Activated CD4-positive, alpha-beta T cell treated with anti-CD3 and anti-CD28 coated beads for 48 hours (primary cell): Measurements from ENCODE around the gene LCN1.
A peak's percentile ranks its signal among the peaks of the same experiment; 100 is the strongest.

ENCODE experiments used
- DNase-seq: peaks from one replicate; pipeline ENCODE4 v3.0.0-alpha.2; 2020

LCN1 gene

DNA sequence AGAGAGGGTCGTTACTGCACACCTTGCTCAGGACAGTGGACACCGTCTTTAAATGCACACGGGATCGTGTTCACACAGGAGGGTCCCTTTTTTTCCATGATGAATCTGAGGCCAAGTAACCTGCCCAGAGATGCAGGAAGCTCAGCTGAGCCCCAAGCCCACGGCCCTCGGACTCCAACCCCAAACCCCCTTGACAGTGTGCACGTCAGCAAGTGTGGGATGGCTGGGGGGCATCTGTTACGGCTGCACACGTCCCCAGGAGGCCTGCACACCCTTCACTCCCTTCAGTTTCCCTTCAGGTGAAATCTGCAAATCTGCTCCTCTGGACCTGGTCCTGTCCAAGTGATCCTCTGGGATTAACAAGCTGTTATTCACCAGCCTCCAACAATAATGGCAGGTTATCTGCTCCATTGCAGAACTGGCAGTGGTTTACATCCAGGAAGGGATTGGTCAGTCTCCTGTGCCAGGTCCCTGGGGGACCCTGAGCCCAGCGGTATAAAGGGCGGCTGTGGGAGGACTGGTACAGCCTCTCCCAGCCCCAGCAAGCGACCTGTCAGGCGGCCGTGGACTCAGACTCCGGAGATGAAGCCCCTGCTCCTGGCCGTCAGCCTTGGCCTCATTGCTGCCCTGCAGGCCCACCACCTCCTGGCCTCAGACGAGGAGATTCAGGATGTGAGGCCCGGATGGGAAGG, at the start of gene LCN1:
Gene LCN1, plus strand, starts transcription at position 525 of the 692 bp plus-strand sequence. Its CDS starts 58 bp downstream, at position 583.
- DNase-seq, result no peak

- no peak for DNase-seq
Measured at GRCh38 chr9:135471791-135472640, 49.2 kb upstream of the LCN1 start.

GRCh38 chr9:135473972-135474543, 47.2 kb upstream of the LCN1 start:
- no peak for DNase-seq

GRCh38 chr9:135474915-135475314, 46.3 kb upstream of the LCN1 start:
- DNase-seq, result peak; percentile 26

GRCh38 chr9:135476561-135477355, 44.5 kb upstream of the LCN1 start:
- DNase-seq, result no peak

GRCh38 chr9:135478191-135478590, 43.0 kb upstream of the LCN1 start:
- no peak for DNase-seq

DNA sequence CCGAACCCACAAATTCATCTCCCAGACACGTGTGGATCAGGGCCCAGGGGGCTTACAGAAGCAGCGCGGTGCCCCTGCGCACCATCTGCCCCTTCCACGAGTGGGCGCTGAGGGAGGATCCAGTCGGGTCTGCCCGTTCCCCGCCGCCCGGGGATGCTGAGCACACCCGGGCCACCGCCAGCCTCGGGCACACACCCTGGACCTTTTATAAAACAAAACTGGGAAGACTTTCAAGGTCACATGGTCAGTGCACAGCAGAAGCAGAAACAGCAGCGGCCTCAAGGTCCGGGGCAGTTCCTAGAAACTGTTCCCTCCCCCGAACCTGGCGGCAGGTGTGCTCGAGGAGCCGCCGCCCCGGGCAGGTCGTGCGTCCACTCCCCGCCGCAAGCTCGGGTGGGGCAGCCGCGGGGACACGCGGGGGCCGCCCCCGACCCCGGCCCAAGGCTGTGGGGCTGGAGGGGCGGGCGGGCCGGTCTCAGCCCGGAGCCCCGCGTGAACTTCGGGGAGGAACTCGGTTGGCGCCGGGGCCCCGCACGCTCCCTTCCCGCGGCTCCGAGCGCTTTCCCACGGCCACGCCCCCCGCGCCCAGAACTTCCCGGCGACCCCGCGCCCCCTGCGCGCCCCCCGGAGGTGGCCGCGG, 42.3 kb upstream of the LCN1 start:
- DNase-seq, result no peak

- DNase-seq, result no peak
Measured at GRCh38 chr9:135479469-135480052, 41.7 kb upstream of the LCN1 start, which contains the start of gene PPP1R26. Gene PPP1R26, plus strand, starts transcription at chr9:135479782. Its CDS starts 4,729 bp downstream, at chr9:135484511.

GRCh38 chr9:135480071-135480939, 40.9 kb upstream of the LCN1 start:
- DNase-seq, result no peak

- DNase-seq, result no peak
Measured at GRCh38 chr9:135480940-135481310, 40.3 kb upstream of the LCN1 start.

DNA sequence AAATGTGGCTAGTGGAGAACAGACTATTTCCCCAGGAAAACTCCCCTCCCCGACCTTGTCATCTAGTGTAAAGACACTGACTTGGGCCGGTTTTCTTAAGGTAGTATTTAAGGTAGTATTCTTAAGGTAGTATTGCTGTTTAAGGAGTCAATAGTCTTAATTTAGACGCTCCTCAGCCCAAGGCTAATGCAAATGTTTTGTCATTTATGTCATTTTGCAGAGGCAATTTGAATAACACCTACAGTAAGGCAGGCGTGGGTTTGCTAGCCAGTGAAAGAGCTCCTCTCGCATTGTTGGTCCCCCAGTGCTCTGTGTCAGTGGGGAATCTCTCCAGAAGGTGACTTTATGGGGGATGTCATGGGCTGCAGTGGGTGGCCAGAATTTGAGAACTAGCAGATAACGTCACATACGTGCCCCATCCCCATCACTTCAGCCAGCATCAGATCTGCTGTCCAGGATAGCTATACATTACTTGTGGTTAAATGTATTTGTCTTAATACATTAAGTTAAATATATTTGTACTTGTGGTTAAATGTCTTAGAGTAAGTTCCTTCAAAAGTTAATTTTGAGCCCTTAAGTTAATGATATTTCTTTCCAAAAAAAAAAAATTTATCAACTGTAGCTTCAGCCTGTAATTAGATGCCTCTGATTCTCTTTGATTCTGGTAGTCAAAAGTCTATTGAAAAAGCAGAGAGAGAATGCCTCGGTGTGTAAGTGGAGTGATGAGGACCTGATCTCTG, 39.1 kb upstream of the LCN1 start:
- no peak for DNase-seq

- DNase-seq, result no peak
Measured at GRCh38 chr9:135484460-135485277, 36.6 kb upstream of the LCN1 start.

- no peak for DNase-seq
Measured at GRCh38 chr9:135485385-135485784, 35.9 kb upstream of the LCN1 start.

DNA sequence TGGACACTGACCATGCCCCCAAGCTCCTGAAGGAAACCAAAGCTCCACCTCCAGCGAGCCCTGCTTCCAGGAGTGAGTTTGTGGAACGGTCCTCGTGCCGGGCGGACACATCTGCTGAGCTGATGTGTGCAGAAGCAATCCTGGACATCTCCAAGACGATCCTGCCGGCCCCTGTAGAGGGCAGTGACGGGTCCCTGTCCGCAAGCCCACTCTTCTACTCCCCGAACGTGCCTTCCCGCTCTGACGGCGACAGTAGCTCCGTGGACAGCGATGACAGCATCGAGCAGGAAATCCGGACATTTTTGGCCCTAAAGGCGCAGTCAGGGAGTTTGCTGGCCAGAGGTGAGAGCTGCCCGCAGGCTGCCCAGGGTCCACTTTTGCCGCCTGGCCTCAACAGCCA, 35.4 kb upstream of the LCN1 start:
- no peak for DNase-seq

DNA sequence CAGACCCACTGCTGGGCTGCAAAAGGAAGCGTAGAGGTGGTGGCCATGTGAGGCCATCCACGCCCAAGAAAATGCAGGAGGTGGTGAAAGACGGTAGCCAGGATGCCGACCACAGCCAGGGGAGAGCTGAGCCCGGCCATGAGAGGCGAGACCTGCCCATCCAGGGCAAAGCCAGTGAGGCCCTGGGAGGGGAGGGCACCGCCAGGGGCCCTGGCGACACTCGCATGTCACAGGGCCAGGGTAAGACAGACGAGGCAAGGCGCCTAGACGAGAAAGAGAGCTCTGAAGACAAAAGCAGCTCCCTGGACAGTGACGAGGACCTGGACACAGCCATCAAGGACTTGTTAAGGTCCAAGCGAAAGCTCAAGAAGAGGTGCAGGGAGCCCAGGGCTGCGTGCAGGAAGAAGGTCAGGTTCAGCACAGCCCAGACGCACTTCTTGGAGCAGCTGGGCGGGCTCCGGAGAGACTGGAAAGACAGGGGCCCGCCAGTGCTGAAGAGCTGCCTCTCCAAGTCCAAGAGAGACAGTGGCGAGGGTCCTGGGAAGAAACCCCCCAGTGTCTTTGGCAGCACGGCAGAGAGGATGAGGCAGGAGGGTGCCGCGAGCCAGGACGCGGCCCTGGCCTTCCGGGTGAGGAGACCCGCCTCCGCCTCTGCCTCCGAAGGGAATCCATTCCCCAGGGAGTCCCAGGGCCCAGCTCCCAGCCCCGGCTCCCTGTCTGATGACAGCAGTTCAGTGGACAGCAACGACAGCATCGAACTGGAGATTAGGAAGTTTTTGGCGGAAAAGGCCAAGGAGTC, 34.8 kb upstream of the LCN1 start:
- no peak for DNase-seq

DNA sequence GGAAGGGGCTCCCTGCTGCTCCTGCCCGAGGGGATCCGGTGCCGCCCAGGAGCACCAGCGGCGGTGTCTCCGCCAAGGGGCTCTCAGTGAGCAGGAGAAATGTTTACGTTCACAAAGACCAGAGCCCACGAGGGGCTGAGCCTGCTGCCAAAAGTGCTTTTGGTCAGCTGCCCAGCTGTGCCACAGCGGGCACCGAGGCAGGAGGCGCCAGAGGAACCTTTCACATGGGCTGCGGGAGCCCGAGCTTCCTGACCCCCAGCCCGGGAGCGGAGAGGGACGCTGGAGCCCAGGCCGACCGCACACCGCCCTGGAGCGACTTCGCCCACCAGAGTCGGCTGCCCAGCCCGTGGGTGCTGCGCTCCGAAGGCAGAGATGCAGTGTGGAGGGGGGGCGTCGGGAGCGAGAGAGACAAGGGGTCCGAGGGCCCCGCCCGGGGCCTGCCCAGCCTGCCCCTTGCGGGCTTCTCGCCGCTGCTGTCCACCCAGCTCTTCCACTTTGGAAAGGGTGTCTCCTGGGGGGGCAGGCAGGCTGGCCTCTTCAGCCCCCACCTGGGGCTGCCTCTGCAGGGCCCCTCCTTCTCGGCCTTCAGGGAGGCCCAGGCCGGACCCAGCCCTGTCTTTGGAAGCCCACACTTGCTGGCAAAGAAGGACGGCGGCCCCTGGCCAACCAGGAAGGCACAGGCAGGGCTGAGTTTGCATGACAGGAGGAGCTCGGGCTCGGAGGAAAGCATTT, 33.8 kb upstream of the LCN1 start:
- no peak for DNase-seq

GRCh38 chr9:135488013-135488330, 33.3 kb upstream of the LCN1 start:
- no peak for DNase-seq

- DNase-seq, result no peak
Measured at GRCh38 chr9:135488527-135488926, 32.7 kb upstream of the LCN1 start.
